Embryonic facial prominence (tissue), 1 donor: ENCODE measurements around the gene CHPF.
A peak's percentile ranks its signal among the peaks of the same experiment; 100 is the strongest.

Source experiments
- DNase-seq: peaks from one replicate; pipeline ENCODE4 v3.0.0-alpha.2; 2016; ENCODE audit errors: extremely low spot score

Gene CHPF

DNA sequence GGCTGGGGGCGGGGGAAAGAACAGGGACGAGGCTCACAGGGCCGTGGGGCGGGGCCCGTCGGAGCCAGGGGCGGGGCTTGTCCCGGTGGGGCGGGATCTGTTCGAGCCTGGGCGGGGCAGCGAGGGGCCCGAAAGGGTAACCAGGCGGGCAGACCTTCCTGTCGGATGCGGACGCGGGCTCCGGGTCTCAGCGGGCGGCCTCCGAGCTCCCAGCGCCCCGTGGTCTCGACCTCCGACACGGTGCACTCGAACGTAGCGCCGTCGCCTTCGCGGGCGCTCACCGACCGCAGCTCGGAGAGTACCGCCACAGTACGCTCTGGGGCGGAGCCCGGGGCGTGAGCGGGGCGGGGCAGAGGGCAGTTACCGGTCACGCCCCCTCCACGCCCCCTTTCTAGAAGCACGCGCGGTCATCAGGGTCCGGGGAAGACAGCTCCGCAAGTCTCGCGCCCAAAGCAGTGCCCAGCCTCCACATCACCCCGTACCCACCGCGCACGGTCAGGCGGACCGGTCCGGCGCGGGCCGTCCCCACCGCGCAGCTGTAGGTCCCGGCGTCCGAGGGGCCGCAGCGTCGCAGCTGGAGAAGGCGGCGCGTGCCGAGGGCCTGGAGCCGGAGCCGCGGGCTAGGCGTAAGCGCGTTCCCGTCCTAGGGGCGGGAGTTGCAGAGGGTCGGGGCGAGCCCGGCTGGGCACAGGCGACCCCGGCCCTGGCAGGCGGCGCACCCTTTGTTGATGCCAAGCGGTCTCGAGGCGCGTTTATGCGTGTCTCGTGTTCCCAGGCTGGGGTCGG, 9.0 kb upstream of the CHPF start:
- DNase-seq, result peak; percentile 42

DNA sequence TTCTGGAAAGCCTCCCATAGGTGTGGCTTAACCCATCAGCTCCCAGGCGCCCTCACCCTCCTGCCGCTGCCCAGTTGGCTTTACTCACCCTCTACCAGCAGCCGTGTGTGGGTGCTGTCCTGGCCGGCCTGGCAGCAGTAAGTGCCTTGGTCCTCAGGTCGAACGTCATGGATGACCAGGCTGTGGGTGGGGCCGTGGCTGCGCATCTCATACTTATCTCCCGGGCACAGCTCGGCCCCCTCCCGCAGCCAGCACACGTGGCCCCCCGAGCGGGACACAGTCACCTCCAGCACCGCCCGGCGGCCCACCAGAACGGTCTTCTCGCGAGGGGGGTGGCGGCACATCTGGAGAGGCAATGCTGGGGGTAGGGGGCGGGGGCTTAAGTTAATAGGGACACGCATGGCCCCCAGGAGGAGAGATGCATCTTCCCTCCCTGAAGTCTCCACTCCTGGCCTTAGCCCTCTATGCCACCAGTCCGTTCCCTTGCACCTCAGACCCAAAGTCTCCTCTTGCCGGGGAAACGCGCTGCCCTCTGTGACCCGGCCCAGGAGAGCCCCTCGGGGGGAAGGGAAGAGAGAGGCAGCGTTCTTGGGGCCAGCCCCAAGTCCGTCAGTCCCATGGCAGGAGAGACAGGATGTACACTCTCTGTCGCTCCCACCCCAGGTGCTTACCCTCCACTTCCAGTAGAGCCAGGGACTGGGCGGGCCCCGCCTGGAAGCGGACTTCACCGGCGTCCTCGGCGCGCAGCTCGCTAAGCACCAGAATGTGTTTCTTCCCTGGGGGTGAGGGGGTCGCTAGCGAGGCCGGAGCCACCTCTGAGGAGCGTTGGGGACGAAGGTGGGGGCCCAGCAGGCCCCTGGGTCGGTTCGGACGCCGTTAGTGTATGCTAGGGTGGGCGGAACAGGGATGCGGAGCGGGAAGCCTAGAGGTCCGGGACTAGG, 8.1 kb upstream of the CHPF start:
- no peak for DNase-seq

DNA sequence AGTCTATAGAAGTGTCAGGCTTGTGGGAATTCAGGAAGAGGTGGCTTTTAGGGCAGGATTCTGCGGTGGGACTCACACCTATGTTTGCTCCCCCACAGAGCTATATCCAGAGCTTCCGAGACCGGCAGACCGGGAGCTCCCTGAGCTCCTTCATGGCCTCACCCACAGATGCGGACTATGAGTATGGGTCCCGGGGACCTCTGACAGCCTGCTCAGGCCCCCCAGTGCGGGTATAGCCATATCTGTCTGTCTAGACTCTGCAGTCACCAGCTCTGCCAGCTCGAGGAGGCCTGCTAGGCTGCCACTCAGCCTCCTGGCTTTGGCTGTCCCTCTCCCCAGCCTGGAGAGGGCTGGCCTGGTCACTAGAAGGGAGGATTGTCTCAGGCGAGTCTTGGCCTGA, 6.0 kb upstream of the CHPF start:
- no peak for DNase-seq

DNA sequence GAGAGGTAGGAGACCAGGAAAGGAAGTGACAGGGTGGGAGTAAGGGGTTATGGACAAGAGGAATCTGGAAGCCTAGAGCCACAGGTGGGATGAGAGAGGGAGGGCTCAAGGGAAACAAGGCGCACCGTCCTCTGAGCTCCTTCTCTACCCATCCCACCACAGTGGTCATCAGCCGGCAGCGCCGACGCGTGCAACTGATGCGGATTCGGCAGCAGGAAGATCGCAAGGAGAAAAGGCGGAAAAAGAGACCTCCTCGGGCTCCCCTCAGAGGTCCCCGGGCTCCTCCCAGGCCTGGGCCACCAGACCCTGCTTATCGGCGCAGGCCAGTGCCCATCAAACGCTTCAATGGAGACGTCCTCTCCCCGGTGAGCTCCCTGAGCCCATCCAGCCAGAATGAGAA, 5.4 kb upstream of the CHPF start:
- no peak for DNase-seq

DNA sequence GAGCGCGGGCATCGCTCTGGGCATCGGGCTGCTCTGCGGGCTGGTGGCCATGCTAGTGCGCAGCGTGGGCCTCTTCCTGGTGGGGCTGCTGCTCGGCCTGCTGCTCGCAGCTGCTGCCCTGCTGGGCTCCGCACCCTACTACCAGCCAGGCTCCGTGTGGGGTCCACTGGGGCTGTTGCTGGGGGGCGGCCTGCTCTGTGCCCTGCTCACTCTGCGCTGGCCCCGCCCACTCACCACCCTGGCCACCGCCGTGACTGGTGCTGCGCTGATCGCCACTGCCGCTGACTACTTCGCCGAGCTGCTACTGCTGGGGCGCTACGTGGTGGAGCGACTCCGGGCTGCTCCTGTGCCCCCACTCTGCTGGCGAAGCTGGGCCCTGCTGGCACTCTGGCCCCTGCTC, 4.0 kb upstream of the CHPF start:
- DNase-seq, result no peak

DNA sequence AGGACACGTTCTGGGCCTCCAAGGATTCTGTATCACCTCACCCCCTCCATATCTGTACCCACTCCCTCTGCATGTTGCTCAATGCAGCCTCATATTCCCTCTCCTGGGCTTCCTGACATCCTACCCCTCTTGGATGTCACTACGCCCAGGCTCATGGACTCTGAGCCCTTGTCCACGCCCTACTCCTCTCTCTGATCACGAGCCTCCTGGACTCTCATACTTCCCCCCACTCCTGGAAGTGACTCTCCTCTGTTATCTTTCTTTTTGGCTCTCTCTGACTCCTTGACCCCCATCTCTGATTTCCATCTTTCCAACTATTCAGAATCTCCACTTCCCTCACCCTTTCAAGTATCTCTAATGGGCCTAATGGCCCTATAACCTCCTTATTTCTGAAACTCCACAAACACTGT, 2.3 kb upstream of the CHPF start:
- DNase-seq, result no peak

DNA sequence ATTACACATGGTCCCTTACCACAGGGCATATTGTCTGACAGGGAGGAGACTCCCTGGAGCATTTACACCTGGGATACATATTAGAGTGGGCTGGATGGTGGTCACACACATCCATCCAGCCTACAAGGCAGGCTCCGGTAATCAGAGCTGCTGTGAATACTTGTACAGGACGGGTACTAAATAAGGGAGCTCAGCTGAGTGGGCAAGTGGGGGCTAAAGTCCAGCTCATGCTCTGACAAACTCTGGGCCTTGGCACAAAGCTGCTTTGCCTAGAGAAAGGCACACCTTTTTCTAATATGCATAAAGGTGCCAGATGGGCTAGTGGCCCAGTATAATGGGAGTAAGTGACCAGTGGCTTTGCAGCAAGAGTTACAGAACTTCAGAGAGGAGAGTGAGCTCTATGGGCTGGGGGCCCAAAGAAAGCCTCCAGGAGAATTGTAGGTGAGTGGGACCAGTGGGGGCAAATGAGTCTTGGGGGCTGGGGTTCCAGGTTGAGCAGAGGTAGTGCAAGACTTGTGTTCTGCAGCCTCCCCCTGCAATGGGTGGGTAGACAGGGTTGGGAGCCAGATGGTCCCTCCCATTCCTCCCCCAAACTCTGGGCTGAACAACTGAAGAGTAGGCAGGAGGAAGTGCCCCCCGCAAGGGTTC, 1.8 kb upstream of the CHPF start:
- DNase-seq, result no peak

DNA sequence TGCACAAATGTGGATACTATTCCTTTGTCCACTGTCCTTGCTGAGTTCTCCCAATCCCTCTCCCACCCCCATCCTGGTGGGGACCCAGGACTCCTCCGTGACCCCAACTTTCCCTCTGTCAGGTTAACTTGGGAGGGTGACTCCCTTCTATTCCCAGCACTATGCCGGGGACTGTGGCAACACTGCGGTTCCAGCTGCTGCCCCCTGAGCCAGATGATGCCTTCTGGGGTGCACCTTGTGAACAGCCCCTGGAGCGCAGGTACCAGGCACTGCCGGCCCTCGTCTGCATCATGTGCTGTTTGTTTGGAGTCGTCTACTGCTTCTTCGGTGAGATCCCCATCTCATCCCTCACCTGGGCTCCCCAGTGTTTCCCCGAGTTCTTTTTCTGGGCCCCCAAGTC, 958 bp upstream of the CHPF start:
- no peak for DNase-seq

DNA sequence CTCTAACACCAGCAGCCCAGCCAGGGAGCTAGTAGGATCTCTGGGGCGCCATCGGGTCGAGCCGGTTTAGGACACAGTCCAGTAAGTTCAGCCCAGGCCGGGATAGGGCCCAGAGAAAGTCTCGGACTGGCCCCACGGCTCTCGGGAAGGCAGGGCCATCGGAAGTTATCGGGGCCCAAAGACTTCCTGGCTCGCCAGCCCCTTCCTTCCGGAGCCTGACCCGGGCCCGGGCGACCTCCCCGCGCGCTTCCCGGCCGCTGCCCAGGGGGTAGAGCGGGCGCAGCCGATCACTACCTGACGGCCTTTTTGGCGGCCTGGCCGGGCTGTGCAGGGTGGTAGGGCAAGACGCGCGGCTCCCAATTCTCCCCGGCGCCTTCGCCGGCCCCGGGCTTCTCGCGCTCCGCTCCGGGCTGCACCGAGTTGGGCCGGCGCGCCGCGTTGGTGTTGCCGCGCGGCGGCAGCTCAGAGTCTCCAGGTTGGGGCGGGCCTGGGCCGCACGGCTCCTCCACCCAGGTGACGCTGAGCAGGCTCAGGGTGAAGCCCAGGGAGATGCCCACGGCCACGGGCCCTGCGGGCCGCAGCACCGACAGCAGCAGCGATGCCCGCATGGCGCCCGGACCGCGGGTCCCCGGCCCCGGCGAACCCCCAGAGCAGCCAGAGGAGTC, 546 bp downstream of the CHPF start:
- DNase-seq, result no peak

DNA sequence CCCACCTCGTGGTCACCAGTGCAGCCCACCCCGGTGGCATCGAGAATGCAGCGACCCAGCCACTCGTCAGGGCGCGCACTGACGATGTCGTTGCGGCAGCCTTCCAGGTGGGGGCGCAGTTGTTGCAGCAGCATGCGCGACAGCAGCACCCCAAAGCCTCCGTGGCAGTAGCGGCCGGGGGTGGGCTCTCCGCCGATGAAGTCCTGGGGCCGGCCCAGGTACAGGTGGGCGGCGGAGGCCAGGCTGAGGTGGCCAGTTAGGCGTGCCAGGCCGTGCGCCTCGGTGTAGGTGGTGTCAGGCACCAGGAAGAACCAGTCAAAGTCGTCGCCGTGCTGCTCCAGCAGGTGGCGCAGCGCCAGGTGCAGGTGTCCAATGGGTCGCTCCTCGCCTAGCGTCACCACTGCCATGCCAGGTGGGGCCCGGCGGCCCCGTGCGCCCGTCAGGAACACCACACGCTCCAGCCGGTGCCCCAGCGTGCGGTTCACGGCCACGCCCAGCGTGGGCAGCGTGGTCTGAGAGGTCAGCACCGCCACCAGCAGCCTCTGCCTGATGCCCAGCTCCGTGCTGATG, 1.9 kb downstream of the CHPF start:
- DNase-seq, result peak; percentile 62

DNA sequence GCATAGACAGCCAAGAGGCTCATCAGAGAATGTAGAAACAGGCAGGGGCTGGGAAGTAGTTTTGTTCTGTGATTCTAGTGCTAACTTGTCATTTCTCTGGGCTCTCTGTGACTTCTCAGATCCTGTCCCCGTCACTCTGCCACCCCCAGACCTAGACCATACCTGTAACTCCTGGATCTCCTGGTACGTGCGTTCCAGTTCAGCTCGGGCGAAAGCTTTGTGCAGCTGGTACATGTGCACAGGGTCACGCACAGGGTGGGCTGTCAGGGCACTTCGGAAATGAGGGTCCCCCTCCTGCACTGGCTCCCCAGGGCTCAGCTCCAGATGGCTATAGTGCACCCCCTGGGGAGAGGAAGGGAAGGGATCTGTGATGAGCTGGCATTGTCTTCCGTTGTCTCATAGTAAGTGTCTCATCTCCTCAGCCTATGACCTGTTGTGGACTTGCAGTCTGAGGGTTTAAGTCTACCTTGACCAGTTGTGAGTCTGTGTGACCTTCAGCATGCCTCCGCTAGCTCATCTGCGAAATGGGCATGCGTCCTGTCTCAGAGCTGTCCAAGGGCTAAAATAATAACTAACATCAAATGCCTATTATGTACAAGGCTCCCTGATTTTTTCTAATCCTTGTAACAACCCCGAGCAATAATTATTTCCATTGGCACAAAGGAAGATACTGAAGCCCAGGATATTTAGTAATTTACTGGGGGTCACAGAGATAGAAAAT, 2.7 kb downstream of the CHPF start:
- no peak for DNase-seq

DNA sequence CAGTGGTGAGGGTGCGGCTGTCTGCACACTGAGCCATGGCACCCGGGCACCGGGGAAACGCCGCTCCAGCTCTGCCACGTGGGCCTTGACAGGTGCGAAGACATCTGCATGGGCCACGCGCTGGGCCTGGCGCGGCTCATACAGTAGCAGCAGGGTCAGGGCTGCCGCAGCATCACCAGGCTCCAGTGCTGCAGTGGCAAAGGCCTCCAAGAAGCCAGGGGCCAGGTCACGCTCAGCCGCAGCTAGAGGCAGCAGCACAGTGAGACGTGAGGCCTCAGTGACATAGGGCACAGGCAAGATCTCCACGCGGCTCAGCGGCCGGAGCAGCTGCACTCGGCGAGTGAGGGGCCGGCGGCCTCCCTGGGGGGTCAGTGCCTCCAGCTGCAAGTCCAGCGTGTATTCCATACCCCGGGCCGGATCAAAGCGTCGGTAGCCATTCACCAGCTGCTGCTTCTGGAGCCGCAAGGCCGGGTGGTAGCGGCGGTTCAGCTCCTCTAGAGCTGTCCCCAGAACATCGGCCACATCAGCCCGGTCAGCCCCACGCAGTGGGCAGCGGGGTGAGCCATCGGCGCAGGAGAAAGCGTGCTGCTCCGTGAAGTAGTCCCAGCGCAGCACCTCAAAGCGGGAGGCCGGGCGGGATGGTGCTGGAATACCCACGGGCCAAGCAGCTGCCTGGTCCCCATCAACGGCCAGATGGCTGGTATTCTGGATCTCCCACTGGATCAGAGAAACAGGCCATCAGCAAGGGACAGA, 3.5 kb downstream of the CHPF start:
- no peak for DNase-seq

DNA sequence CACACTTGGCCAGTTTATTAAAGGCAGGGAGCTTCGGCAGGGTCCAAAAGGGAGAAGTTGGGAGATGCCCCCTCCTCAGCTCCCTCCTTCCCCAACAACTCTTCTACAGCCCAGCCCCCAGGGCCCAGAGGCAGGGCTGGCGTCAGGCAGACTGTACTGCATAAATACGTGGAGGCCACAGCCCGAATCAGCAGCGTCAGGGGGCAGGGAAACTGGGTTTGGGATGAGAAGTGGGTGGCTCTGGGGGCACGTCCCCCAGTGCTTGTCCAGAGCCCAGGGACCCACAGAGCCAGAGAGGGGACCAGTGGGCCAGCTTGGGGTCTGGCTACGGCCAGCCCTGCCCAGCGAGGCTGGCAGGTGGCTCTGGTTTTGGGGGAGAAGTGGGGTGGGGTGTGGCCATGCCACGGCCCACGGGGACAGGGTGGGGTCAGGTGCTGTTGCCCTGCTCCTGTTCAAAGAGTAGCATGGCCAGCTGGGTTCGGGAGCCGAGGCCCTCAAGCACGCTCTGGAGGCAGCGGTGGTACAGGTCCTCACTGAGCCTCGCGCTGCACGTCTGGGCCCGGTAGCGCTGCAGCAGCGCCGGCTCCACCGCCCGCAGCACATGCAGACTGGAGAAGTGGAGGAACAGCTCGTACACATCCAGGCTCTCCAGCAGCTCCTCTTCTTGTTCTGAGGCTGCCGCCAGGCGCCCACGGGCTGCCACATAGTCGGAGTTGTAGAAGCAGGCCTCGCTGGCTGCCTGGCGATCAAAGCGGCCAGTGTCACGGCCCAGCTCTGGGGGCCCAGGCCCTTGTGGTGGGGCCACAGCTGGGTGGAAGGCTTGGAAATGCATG, 4.4 kb downstream of the CHPF start:
- no peak for DNase-seq

DNA sequence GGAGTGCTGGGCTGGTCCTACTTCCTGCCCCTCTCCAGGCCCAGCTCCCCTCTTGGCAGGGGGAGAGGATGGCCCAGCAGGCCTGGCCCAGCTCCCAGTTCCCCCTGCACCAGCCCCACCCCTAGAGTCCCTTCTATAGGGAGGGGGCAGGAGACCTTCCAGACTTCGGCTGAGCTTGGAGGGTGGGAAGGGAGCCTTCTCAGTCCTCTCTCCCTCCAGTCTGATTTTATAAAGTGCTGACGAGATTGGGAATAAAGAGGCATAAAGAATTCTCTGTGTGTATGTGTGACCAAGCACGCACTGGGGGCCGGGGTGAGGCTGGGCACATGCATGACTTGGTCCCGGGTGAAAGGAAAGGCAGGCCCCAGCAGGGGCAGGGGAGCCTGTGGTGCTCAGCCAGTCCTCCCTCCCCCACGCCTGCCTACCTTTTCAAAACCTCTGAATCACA, 5.1 kb downstream of the CHPF start:
- no peak for DNase-seq

DNA sequence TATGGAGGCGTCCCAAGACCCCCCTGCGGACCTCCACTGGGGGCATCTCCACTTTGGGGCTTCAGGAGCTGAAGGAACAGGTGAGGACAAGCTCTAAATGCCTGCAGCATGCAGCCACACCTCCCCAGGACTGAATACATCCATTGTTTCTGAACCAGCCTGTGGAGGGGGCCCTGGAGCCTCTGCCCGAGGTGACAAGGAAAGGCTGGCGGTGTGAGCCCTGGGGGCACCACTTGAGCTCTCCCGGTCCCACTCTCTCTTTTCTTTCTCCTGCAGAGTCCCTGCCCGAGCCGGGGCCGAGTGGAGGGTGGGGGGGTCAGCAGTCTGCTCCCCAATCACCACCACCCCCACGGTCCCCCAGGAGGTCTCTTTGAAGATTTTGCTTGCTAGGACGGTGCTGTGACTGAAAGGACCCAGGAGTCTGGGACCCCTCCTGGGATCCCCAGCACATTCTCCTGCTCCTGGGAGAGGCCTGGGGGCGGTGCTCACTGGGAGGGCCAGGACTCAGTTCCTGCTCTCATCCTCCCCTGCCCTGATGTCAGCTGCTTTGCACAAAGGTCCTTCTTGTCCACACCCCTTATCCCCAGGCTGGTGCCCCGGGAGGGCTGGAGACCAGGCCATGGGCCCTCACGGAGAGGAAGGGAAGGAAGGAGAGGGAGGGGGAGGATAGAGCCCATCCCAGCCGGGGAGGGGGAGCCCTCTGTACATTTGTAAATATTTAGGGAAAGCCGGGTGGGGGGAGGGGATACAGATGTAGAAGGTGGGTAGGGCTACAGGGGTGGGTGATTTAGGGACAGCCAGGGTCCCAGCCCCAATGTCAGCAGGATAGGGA, 5.7 kb downstream of the CHPF start:
- DNase-seq, result no peak

DNA sequence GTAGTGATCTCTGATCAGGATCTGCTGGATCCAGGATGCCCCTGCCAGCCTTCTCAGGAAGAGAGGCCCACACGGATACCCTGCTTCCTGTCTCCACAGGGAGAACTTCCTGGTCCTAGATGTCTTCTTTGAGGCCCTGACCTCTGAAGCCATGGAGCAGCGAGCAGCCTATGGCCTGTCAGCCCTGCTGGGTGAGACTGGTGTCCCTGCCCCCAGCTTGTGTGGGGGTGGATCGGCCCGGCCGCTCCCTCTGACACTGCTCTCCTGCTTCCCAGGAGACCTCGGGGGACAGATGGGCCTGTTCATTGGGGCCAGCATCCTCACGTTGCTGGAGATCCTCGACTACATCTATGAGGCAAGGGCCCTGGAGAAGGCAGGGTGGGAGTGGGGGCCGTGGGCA, 6.6 kb downstream of the CHPF start:
- DNase-seq, result no peak

DNA sequence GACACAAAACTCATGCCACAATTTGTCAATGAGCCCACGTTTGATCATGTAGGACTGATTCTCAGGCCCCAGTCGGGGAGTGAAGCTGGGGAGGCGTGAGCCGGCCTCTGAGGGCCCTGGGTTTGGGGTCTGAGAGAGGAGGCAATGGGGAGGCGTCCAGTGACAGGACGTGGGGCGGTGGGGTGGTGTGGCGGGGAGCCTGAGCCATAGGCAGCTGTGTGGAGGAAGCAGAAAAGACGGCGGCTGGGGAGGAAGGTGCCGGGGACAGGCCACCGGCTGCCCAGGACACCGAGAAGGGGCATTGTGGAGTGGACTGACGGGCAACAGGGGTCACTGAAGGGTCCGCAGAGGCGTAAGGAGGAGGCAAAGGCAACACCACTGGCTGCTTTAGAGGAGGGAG, 7.2 kb downstream of the CHPF start:
- DNase-seq, result no peak

DNA sequence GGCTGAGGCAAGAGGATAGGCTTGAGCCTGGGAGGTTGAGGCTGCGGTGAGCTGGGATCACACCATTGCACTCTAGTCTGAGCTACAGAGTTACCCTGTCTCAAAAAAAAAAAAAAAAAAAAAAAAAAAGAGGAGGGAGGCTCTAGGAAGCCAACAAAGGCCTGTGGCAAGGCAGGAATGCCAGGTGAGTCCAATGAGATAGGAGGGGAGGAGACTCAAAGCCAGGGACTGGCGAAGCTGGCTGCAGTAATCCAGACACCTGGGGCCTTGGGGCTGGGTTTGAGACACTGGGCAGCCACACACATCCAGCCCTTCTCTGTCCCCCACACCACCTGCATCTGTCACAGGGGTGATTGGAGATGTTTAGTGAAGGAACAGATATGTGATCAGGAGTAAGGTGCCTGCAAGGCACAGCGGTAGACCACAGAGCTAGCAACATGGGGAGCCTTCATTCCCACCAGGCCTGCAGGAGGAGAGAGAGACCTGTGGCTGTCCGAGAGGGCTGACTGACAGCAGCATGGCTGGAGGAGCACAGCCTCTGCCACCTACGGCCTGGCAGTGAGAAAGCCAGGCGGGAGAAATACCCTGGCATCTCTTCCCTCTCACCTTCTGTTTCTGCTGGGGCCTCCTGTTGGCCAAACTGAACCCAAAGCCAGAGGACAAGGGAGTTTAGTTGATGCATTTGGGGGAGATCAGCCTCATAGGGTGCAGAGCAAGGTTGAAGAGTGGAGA, 9.5 kb downstream of the CHPF start:
- no peak for DNase-seq
